Calu3 (cell line): ENCODE data around the gene ARHGAP26. TPM values are rescaled to one million over a fixed set of nuclear protein-coding genes. Genes with fewer than 3 reads are reported as not detected.

Experiments used
- BruUV-seq: library from RNA; stranded (reverse); fragments of 400-500 nt; replicated peaks from 2 replicates; lab custom pipeline; 2021; lab: Mats Ljungman, UMichigan
- CTCF ChIA-PET: fragments of 300-600 bp; sonication (Branson Sonifier 250); formaldehyde crosslinking; loops from one replicate; lab custom pipeline; 2022; ENCODE audit warnings: antibody characterized with exemption; lab: Charles Lee
- DNase-seq: peaks from one replicate; pipeline ENCODE4 v3.0.0; 2022
- H3K27ac Mint-ChIP-seq: one replicate; pipeline ENCODE4 v1.8.0; 2022; ENCODE audit warnings: mixed read lengths; ENCODE audit not compliant: unreplicated experiment
- H3K27me3 Mint-ChIP-seq: one replicate; pipeline ENCODE4 v1.8.0; 2022; ENCODE audit warnings: mixed read lengths; ENCODE audit not compliant: unreplicated experiment
- H3K36me3 Mint-ChIP-seq: one replicate; pipeline ENCODE4 v1.8.0; 2022; ENCODE audit warnings: mild to moderate bottlenecking, moderate library complexity, mixed read lengths; ENCODE audit not compliant: insufficient read depth, unreplicated experiment
- H3K4me1 Mint-ChIP-seq: one replicate; pipeline ENCODE4 v1.8.0; 2022; ENCODE audit warnings: mild to moderate bottlenecking, low read depth, mixed read lengths; ENCODE audit not compliant: unreplicated experiment
- H3K4me3 Mint-ChIP-seq: one replicate; pipeline ENCODE4 v1.8.0; 2022; ENCODE audit warnings: mild to moderate bottlenecking, low read depth, moderate library complexity, mixed read lengths; ENCODE audit not compliant: unreplicated experiment
- H3K9me3 Mint-ChIP-seq: one replicate; pipeline ENCODE4 v1.8.0; 2022; ENCODE audit warnings: low read depth, mixed read lengths; ENCODE audit not compliant: unreplicated experiment
- intact Hi-C: fragments of 100-400 bp; cut with micrococcal nuclease; formaldehyde crosslinking; loops from one replicate; pipeline ENCODE4 v1.10.0; 2022; ENCODE audit not compliant: unreplicated experiment
- total RNA-seq: library from RNA; stranded (reverse); gene quantifications from 2 replicates; pipeline ENCODE4 v1.2.3, GENCODE V29; 2022
- TF ChIP-seq, protein P1 (sequence below): fragments of 200-600 bp; IDR thresholded peaks from one replicate; pipeline ENCODE4 v1.8.0; 2022; ENCODE audit warnings: antibody characterized with exemption; ENCODE audit not compliant: unreplicated experiment

Gene ARHGAP26
- total RNA-seq, 1 experiment from 2014 or later: 118 TPM

DNA sequence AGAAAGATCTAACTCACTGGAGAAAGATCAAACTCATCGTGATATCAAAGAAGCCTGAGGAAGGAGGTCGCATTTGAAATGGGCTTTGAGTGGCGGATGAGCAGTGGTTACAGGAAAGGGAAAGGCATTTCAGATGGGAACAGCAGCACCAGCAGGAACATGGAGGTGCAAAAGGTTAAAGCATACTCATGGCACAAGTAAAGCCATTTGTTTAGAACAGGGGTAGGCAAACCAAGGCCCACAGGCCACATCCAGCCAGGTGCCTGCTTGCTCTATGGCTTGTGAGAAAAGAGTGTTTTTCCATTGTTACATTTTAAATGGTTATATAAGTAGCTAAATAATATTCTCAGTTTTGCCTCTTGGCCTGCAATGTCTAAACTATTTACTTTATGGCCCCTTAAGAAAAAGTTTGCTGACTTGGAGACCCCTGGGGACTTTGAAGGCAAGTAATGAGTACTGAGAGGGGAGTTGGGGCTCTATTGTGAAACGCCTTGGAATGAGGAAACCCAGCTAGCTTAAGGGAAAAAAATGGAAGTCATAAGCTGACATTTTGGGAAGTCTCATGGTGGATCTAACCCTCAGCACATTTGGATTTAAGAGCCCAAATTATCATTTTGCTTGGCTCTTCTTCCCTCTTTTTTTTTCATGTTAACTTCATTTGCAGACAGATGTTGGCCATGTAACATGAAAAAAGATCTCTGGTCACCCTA, 422.2 kb downstream of the ARHGAP26 start:
- intact Hi-C loops: no loop called here
- TF ChIP-seq, protein P1, sequence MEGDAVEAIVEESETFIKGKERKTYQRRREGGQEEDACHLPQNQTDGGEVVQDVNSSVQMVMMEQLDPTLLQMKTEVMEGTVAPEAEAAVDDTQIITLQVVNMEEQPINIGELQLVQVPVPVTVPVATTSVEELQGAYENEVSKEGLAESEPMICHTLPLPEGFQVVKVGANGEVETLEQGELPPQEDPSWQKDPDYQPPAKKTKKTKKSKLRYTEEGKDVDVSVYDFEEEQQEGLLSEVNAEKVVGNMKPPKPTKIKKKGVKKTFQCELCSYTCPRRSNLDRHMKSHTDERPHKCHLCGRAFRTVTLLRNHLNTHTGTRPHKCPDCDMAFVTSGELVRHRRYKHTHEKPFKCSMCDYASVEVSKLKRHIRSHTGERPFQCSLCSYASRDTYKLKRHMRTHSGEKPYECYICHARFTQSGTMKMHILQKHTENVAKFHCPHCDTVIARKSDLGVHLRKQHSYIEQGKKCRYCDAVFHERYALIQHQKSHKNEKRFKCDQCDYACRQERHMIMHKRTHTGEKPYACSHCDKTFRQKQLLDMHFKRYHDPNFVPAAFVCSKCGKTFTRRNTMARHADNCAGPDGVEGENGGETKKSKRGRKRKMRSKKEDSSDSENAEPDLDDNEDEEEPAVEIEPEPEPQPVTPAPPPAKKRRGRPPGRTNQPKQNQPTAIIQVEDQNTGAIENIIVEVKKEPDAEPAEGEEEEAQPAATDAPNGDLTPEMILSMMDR: no peak
- H3K36me3 Mint-ChIP-seq: peaks cover 5% of the 10 kb centered on the region
- H3K9me3 Mint-ChIP-seq: no peaks in the 10 kb centered on the region
- no peak overlapping the region for H3K4me3 Mint-ChIP-seq
- H3K27me3 Mint-ChIP-seq: no peaks in the 10 kb centered on the region
- CTCF ChIA-PET: no interaction called here
- H3K4me1 Mint-ChIP-seq: no peaks in the 10 kb centered on the region
- BruUV-seq: no TSS peak
- no peak overlapping the region for H3K27ac Mint-ChIP-seq
- DNase-seq: no peak

DNA sequence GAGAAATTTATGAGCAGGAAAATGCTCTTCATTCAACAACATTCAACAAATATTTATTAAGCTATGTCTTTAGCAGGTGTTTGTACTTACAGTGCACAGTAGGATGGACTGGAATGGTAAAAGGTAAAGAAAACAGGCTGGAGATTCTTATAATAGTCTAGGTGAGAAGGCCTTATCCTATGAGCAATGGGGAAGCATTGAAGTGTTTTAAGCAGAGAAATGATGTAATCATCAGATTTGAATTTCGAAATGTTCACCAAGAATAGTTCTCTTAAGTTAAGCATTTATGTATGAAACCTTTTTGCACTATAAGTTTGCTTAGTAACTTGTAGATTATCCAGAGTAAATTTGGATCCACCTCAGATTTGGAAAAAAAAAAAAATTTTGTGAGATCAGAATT, 424.0 kb downstream of the ARHGAP26 start:
- no peak overlapping the region for H3K27ac Mint-ChIP-seq
- DNase-seq: no peak
- no peaks in the 10 kb centered on the region for H3K9me3 Mint-ChIP-seq
- no peak overlapping the region for H3K4me3 Mint-ChIP-seq
- TF ChIP-seq, protein P1: no peak
- no TSS peak for BruUV-seq
- H3K4me1 Mint-ChIP-seq: no peaks in the 10 kb centered on the region
- H3K27me3 Mint-ChIP-seq: no peaks in the 10 kb centered on the region
- CTCF ChIA-PET: interaction anchor here (0.7 kb wide), 2 partner anchors 628 to 811 kb away, joined by 3 read pairs; no protein-coding TSS in a partner anchor
- H3K36me3 Mint-ChIP-seq: no peaks in the 10 kb centered on the region
- intact Hi-C loops: no loop called here

DNA sequence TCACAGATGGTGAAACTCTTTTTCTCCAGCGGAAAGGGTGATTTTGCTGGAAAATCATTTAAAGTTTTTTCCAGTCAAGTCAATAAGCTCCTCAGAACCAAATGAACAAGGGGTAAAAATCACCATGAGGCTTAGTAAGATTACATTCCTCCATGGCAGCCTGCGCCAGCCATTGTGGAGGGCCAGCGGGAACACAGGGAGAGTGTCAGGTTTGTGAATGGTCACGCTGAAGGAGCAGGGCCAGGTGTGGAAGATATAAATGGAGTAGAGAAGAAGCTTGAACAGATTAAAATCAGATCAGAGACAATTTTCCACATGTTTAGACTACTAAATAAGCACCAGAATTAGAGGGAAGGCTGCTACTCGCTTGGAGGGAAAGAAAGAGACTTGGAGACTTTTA, 424.5 kb downstream of the ARHGAP26 start:
- Mint-ChIP-seq H3K9me3 (no peaks in the 10 kb centered on the region), H3K4me3 (no peak overlapping the region), H3K36me3 (no peaks in the 10 kb centered on the region), H3K27ac (no peak overlapping the region), H3K4me1 (no peaks in the 10 kb centered on the region), H3K27me3 (no peaks in the 10 kb centered on the region)
- no TSS peak for BruUV-seq
- CTCF ChIA-PET: interaction anchor here (0.7 kb wide), 2 partner anchors 628 to 810 kb away, joined by 3 read pairs; no protein-coding TSS in a partner anchor
- TF ChIP-seq, protein P1: no peak
- DNase-seq: no peak
- intact Hi-C loops: no loop called here

DNA sequence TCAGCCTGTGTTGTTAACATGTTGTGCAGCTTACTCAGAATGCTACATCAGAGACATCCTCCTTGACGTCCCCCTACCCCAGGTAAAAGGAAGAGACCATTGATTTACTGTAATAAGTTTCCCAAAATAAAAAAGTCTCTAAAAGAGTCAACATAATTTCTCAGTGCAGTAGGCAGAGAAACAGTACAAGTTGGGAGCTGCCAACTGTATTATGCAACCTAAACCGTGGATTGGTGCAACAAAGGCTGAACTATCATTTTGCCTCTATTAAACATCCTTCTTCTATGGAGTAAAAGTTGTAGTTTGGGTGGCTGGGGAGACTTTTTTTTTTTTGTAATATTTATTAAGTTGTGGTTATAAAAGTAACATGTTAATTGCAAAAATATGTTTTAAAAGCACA, 425.3 kb downstream of the ARHGAP26 start:
- no TSS peak for BruUV-seq
- no peak overlapping the region for H3K4me3 Mint-ChIP-seq
- H3K27ac Mint-ChIP-seq: no peak overlapping the region
- intact Hi-C loops: no loop called here
- H3K4me1 Mint-ChIP-seq: no peaks in the 10 kb centered on the region
- CTCF ChIA-PET: no interaction called here
- H3K27me3 Mint-ChIP-seq: no peaks in the 10 kb centered on the region
- TF ChIP-seq, protein P1: no peak
- no peaks in the 10 kb centered on the region for H3K9me3 Mint-ChIP-seq
- DNase-seq: no peak
- no peaks in the 10 kb centered on the region for H3K36me3 Mint-ChIP-seq
